Ascending aorta (tissue), 2 donors: Measurements from ENCODE around the gene HOTAIR. TPM values are rescaled to one million over a fixed set of nuclear protein-coding genes. Genes with fewer than 3 reads are reported as not detected.

Experiments used
- DNase-seq, 2 donors: peaks; one replicate each; pipeline ENCODE4 v3.0.0-alpha.2; 2019; ENCODE audit warnings: low spot score in 2 of 2
- H3K27ac ChIP-seq, 2 donors: fragments of 200-600 bp; sonication (generic); one replicate each; pipeline ENCODE4 v1.5.1; 2016 to 2017; ENCODE audit warnings: mild to moderate bottlenecking in 1 of 2
- H3K27me3 ChIP-seq: fragments of 200-600 bp; sonication (generic); one replicate; pipeline ENCODE4 v1.5.1; 2017
- H3K36me3 ChIP-seq, 2 donors: fragments of 200-600 bp; sonication (generic); one replicate each; pipeline ENCODE4 v1.5.1; 2016
- H3K4me1 ChIP-seq, 2 donors: fragments of 200-600 bp; sonication (generic); one replicate each; pipeline ENCODE4 v1.5.1; 2016 to 2017; ENCODE audit warnings: mild to moderate bottlenecking in 1 of 2
- H3K4me3 ChIP-seq, 2 donors: fragments of 200-600 bp; sonication (generic); one replicate each; pipeline ENCODE4 v1.5.1; 2016 to 2017; ENCODE audit warnings: mild to moderate bottlenecking in 1 of 2
- H3K9me3 ChIP-seq, 2 donors: fragments of 200-600 bp; sonication (generic); one replicate each; pipeline ENCODE4 v1.5.1; 2016
- intact Hi-C: fragments of 100-400 bp; cut with DNase I; formaldehyde crosslinking; loops from one replicate; pipeline ENCODE4 v1.15.1; 2023
- total RNA-seq: library from RNA; depleted of rRNA; stranded (reverse); fragments of >200 nt; gene quantifications from one replicate; pipeline ENCODE4 v1.1.0, GENCODE V29; 2016
- TF ChIP-seq, protein P1 (sequence below), 3 experiments: fragments of 200-600 bp in 2 of 3; fragments of 450-650 bp in 1 of 3; sonication (generic) in 2 of 3; IDR thresholded peaks; one replicate each; pipeline ENCODE4 v1.5.1; 2016 to 2019; ENCODE audit warnings: antibody characterized with exemption in 3 of 3, mild to moderate bottlenecking in 1 of 3, moderate library complexity in 1 of 3

The HOTAIR gene
- total RNA-seq, 1 donor from 2014 or later: not detected

DNA sequence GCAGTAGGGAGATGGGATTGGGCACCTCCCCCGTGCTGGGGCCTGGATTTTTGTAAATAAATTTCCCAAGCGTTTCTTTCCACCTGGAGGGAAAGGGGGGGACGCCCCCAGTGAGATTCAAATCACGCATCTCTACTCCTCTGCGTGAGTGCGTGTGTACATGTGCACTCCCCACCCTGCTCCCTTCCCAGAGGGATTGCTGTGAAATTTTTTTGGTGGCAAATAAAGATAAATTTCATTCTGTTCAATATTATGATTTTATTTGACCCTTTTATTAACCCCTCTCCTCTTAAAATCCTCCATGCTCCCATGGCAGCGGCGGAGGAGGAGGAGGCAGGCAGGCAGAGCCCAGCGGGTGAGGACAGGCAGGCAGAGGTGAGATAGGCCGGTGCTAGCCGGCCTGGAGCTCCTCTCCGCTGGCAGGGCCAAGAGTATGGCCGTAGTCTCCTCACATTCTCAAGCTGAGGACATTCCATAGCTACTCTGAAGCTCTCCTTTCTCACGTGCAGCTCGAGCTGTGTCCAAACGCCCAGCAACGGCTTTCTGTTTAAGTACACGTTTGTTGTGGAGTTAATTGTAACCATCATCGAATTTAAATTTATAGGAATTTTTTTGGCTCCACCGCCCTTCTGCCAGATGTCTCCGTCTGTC is 1.5 kb upstream of the HOTAIR start:
- H3K27me3 ChIP-seq: peaks cover 43% of the 10 kb centered on the region
- no peaks in the 10 kb centered on the region for H3K9me3 ChIP-seq
- no peak for DNase-seq
- H3K27ac ChIP-seq: no peak overlapping the region
- H3K36me3 ChIP-seq: no peaks in the 10 kb centered on the region
- TF ChIP-seq, protein P1, sequence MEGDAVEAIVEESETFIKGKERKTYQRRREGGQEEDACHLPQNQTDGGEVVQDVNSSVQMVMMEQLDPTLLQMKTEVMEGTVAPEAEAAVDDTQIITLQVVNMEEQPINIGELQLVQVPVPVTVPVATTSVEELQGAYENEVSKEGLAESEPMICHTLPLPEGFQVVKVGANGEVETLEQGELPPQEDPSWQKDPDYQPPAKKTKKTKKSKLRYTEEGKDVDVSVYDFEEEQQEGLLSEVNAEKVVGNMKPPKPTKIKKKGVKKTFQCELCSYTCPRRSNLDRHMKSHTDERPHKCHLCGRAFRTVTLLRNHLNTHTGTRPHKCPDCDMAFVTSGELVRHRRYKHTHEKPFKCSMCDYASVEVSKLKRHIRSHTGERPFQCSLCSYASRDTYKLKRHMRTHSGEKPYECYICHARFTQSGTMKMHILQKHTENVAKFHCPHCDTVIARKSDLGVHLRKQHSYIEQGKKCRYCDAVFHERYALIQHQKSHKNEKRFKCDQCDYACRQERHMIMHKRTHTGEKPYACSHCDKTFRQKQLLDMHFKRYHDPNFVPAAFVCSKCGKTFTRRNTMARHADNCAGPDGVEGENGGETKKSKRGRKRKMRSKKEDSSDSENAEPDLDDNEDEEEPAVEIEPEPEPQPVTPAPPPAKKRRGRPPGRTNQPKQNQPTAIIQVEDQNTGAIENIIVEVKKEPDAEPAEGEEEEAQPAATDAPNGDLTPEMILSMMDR (IDR thresholded peaks at IDR 0.05): no peak
- H3K4me3 ChIP-seq: no peak overlapping the region
- intact Hi-C loops: no loop called here
- peaks cover 5 to 24% of the 10 kb centered on the region in 2 donors for H3K4me1 ChIP-seq

DNA sequence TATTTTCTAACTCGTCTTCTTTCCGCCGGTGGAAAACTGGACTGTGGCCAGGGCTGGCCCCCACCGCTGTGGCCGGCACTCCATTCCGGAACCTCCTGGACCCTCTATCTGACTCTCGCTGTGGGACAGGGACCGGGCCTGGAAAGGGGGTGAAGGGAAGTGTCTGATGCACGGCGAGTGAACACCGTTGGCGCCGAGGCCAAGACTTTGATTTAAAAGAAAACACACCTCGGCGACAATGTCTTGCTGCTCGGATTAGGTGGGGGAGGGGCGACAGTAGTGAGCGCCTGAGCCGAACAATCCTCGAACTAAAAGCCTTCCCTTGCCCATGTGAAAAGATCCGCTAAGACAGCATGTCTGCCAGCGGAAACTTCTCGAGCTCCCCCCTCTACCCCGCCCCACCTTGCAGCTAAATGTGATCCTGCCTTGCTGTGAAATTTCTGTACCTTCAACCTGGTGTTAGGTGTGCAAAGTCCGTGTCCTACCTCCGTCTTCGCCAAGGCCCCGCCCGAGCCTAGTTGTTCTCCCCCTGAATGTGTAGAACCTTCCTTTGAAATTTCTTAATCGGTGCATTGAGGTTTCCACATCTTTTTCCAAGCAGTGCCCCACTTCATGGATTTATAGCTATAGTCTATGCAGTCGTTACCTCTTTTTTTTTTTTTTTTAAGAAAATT is 862 bp upstream of the HOTAIR start:
- TF ChIP-seq, protein P1 (IDR thresholded peaks at IDR 0.05): no peak
- no peak for DNase-seq
- H3K9me3 ChIP-seq: no peaks in the 10 kb centered on the region
- H3K27ac ChIP-seq: no peak overlapping the region
- peaks cover 5 to 24% of the 10 kb centered on the region in 2 donors for H3K4me1 ChIP-seq
- intact Hi-C loops: no loop called here
- no peaks in the 10 kb centered on the region for H3K36me3 ChIP-seq
- H3K27me3 ChIP-seq: peaks cover 43% of the 10 kb centered on the region
- H3K4me3 ChIP-seq: peak overlapping the region in 1 of 2 donors; percentile 48

DNA sequence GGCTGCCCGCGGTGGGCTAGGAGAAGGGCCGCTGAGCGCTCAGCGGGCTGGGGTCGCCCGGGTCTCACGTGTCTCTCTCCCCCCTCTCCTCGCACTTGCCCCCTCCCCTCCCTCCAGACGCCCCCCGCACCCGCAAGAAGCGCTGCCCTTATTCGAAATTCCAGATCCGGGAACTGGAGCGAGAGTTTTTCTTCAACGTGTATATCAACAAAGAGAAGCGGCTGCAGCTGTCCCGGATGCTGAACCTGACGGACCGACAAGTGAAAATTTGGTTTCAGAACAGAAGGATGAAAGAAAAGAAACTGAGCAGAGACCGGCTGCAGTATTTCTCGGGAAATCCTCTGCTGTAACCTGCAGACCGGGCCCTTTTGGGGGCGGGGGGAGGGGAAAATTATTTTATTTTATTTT is 314 bp upstream of the HOTAIR start:
- TF ChIP-seq, protein P1 (IDR thresholded peaks at IDR 0.05): no peak
- Histone ChIP-seq H3K27me3 (peaks cover 43% of the 10 kb centered on the region), H3K36me3 (no peaks in the 10 kb centered on the region), H3K4me1 (peaks cover 5 to 24% of the 10 kb centered on the region in 2 donors), H3K27ac (no peak overlapping the region), H3K9me3 (no peaks in the 10 kb centered on the region), H3K4me3 (peak overlapping the region; percentile 48 to 53)
- intact Hi-C loops: no loop called here
- DNase-seq: no peak

DNA sequence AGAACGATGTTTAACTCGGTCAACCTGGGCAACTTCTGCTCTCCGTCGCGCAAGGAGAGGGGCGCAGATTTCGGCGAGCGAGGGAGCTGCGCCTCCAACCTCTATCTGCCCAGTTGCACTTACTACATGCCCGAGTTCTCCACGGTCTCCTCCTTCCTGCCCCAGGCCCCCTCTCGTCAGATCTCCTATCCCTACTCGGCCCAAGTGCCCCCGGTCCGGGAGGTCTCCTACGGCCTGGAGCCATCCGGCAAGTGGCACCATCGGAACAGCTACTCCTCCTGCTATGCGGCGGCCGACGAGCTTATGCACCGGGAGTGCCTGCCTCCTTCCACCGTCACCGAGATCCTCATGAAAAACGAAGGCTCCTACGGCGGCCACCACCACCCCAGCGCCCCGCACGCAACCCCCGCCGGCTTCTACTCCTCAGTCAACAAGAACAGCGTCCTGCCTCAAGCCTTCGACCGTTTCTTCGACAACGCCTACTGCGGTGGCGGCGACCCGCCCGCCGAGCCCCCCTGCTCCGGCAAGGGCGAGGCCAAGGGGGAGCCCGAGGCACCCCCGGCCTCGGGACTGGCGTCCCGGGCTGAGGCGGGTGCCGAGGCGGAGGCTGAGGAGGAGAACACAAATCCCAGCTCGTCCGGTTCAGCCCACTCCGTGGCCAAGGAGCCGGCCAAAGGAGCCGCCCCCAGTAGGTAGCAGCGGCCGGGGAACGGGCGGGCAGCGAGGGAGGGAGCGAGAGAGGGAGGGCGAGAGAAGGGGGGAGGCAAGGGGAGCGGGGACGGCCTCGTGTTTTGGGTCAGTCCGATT is 1.3 kb downstream of the HOTAIR start:
- TF ChIP-seq, protein P1 (IDR thresholded peaks at IDR 0.05): no peak
- H3K4me3 ChIP-seq: peak overlapping the region; percentile 48 to 53

DNA sequence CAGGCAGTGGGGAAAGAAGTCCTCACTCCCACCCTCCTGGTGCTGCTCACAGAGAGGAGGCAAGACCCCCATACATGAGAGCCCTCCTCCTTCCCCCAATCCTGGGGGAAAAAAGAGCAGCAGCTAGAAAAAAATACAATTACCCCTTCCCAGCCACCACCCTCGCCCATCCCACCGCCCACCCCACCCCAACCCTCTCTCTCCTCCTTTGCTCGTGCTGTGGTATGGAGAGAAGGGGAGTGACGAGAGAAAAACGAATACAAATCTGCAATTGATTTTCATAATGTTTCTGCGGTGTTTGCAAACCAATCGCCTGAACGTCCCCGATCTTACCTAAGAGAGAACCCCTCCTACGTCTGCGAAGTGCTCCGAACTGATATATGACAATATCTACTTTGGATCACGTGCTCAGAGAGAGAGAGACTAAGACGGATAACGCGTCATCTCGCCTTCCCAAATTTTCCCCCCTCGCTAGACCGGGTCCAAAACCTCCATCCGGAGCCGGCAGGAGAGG is 2.0 kb downstream of the HOTAIR start, which contains the start of gene HOXC11:
Gene HOXC11, plus strand, starts transcription at position 405 of the 514 bp plus-strand sequence. CDS start 116 bp downstream, outside the sequence.
- Histone ChIP-seq H3K9me3 (no peaks in the 10 kb centered on the region), H3K4me3 (peak within 1 kb of the TSS; percentile 48 to 53), H3K36me3 (no peaks in the 10 kb centered on the region), H3K27ac (no peak within 1 kb of the TSS), H3K27me3 (peaks cover 43% of the 10 kb centered on the region), H3K4me1 (peaks cover 5 to 24% of the 10 kb centered on the region in 2 donors)
- DNase-seq: no peak
- TF ChIP-seq, protein P1 (IDR thresholded peaks at IDR 0.05): no peak
- intact Hi-C loops: no loop called here

More for the DNA sequence above, 1.3 kb downstream of the HOTAIR start:
- DNase-seq: no peak
- no peaks in the 10 kb centered on the region for H3K36me3 ChIP-seq
- H3K27me3 ChIP-seq: peaks cover 43% of the 10 kb centered on the region
- no peaks in the 10 kb centered on the region for H3K9me3 ChIP-seq
- no peak overlapping the region for H3K27ac ChIP-seq
- H3K4me1 ChIP-seq: peaks cover 5 to 24% of the 10 kb centered on the region in 2 donors
- intact Hi-C loops: no loop called here
